K562 (cell line): ENCODE measurements around the gene PIK3R6. TPM values are rescaled to one million over a fixed set of nuclear protein-coding genes. Genes with fewer than 3 reads are reported as not detected.

ENCODE experiments used
- ATAC-seq: fragments of 200-7000 bp; cut with Tn5 transposase; 3 replicates; pipeline ENCODE4 v1.9.1; 2020; ENCODE audit warnings: moderate library complexity
- BruUV-seq: library from RNA; stranded (reverse); fragments of 400-500 nt; replicated peaks from 2 replicates; lab custom pipeline; 2021; lab: Mats Ljungman, UMichigan
- CTCF ChIA-PET: fragments of 300-600 bp; formaldehyde crosslinking; extraction: SDS; loops from one replicate; lab custom pipeline; 2021; ENCODE audit warnings: low intra/inter-chr PET ratio; lab: Yijun Ruan, JAX
- POLR2A ChIA-PET: fragments of 300-600, 350-650 bp; sonication (Branson Sonifier 250); formaldehyde crosslinking; extraction: SDS; loops from one replicate; lab custom pipeline; 2021; ENCODE audit warnings: antibody characterized with exemption, inconsistent platforms; lab: Yijun Ruan, JAX
- DNase-seq, 4 experiments: peaks; one replicate each; pipeline versions ENCODE4 v3.0.0 to v3.0.0-alpha.2; 2011 to 2018; ENCODE audit warnings: low spot score in 3 of 4, mixed read lengths in 3 of 4; ENCODE audit errors: extremely low read depth in 1 of 4
- FAIRE-seq: peaks from 2 replicates; lab custom pipeline; 2011; peaks lifted over from hg19 to GRCh38; lab: Jason Lieb, UNC
- H2AFZ ChIP-seq: 2 replicates; pipeline ENCODE4 v1.6.0; 2011; ENCODE audit warnings: low read depth, low read length, control low read depth, inconsistent platforms
- H3K27ac ChIP-seq: fragments of 200-600 bp; 3 replicates; pipeline ENCODE4 v1.8.0; 2011; ENCODE audit warnings: low read depth, mild to moderate bottlenecking, control low read depth, inconsistent platforms, low read length, moderate library complexity, mixed read lengths; ENCODE audit errors: extremely low read depth
- H3K27me3 ChIP-seq, 2 experiments: fragments of 300-600 bp in 1 of 2; 2 replicates in 1 of 2; 3 replicates in 1 of 2; pipeline versions ENCODE4 v1.6.0 to v1.8.0; 2011; ENCODE audit warnings: inconsistent platforms in 2 of 2, low read length in 2 of 2, mild to moderate bottlenecking in 1 of 2, mixed read lengths in 1 of 2, moderate library complexity in 1 of 2; ENCODE audit not compliant: control insufficient read depth in 2 of 2, insufficient read depth in 2 of 2
- H3K36me3 ChIP-seq: fragments of 300-600 bp; 3 replicates; pipeline ENCODE4 v1.8.0; 2011; ENCODE audit warnings: mild to moderate bottlenecking, low read length, inconsistent platforms; ENCODE audit not compliant: control insufficient read depth, insufficient read depth
- H3K4me1 ChIP-seq, 2 experiments: fragments of 200-600 bp in 1 of 2; replicated peaks in 1 of 2; 2 replicates in 1 of 2; 3 replicates in 1 of 2; pipeline versions ENCODE4 v1.5.1 to v1.8.0; 2011; ENCODE audit warnings: inconsistent platforms in 2 of 2, low read length in 2 of 2, mild to moderate bottlenecking in 1 of 2, mixed read lengths in 1 of 2, moderate library complexity in 1 of 2; ENCODE audit not compliant: control insufficient read depth in 2 of 2, insufficient read depth in 2 of 2
- H3K4me2 ChIP-seq: 2 replicates; pipeline ENCODE4 v1.6.1; 2011; ENCODE audit warnings: low read length, control low read depth, inconsistent platforms, mixed read lengths; ENCODE audit not compliant: insufficient read depth
- H3K4me3 ChIP-seq: fragments of 200-600 bp; sonication (generic), shearing (Covaris generic); 2 replicates; pipeline ENCODE4 v1.5.1; 2016; ENCODE audit warnings: control low read depth, inconsistent platforms
- H3K79me2 ChIP-seq: fragments of 200-600 bp; 3 replicates; pipeline ENCODE4 v1.8.0; 2011; ENCODE audit warnings: low read length, inconsistent platforms; ENCODE audit not compliant: control insufficient read depth, insufficient read depth
- H3K9ac ChIP-seq, 2 experiments: 2 replicates each; pipeline versions ENCODE4 v1.6.0 to v1.6.1; 2011; ENCODE audit warnings: low read depth in 2 of 2, low read length in 2 of 2, control low read depth in 1 of 2, inconsistent platforms in 1 of 2, mild to moderate bottlenecking in 1 of 2, mixed read lengths in 1 of 2; ENCODE audit not compliant: insufficient read depth in 1 of 2
- H3K9me1 ChIP-seq: one replicate; pipeline ENCODE4 v1.6.0; 2011; ENCODE audit warnings: inconsistent platforms, mild to moderate bottlenecking, low read length, moderate library complexity; ENCODE audit not compliant: control insufficient read depth, insufficient read depth
- H3K9me3 ChIP-seq: replicated peaks from 2 replicates; pipeline ENCODE4 v1.5.1; 2011; ENCODE audit warnings: low read depth, low read length, inconsistent platforms; ENCODE audit not compliant: control insufficient read depth, insufficient read depth
- H4K20me1 ChIP-seq: replicated peaks from 2 replicates; pipeline ENCODE4 v1.6.1; 2011; ENCODE audit warnings: low read length, inconsistent platforms, mixed read lengths; ENCODE audit not compliant: control insufficient read depth, insufficient read depth
- ATF3 ChIP-seq, 2 experiments: fragments of 450-650 bp in 1 of 2; sonication (generic) in 1 of 2; formaldehyde crosslinking in 1 of 2; IDR thresholded peaks in 1 of 2; conservative IDR thresholded peaks in 1 of 2; 2 replicates each; pipeline versions ENCODE4 v1.6.1 to v1.8.1; 2016 to 2023; ENCODE audit warnings: mild to moderate bottlenecking in 2 of 2, moderate library complexity in 2 of 2, inconsistent platforms in 1 of 2, missing genetic modification reagents in 1 of 2
- RBM25 ChIP-seq: fragments of 200-400 bp; formaldehyde crosslinking; IDR thresholded peaks from 2 replicates; pipeline ENCODE4 v1.6.1; 2018; ENCODE audit warnings: low read length, low read depth, moderate library complexity; ENCODE audit not compliant: severe bottlenecking
- YBX1 ChIP-seq: fragments of 450-650 bp; IDR thresholded peaks from 2 replicates; pipeline ENCODE4 v1.7.1; 2016; ENCODE audit warnings: mild to moderate bottlenecking
- ZKSCAN1 ChIP-seq: fragments of 150-350 bp; IDR thresholded peaks from 2 replicates; pipeline ENCODE4 v1.6.1; 2016; ENCODE audit warnings: low read depth, low read length
- ZNF146 ChIP-seq: IDR thresholded peaks from one replicate; pipeline ENCODE4 v1.6.1; 2018; ENCODE audit warnings: missing compliant biosample characterization; ENCODE audit not compliant: unreplicated experiment
- ZNF586 ChIP-seq: fragments of 450-650 bp; formaldehyde crosslinking; conservative IDR thresholded peaks from 2 replicates; pipeline ENCODE4 v1.4.0; 2020; ENCODE audit warnings: mild to moderate bottlenecking, moderate library complexity
- WGBS: fragments of 100-300 bp; shearing (Covaris generic); methylation state at CpG from one replicate; pipeline ENCODE4 v1.1.6; 2016; ENCODE audit warnings: low coverage, mixed read lengths; ENCODE audit not compliant: insufficient coverage; ENCODE audit errors: missing lambda C conversion rate; 5-methylcytosine and 5-hydroxymethylcytosine counted together
- in situ Hi-C: fragments of 300-500 bp; cut with MboI; formaldehyde crosslinking; loops from 4 replicates; pipeline ENCODE4 v1.15.0; 2018; ENCODE audit warnings: inconsistent platforms, mixed read lengths
- intact Hi-C: fragments of 100-400 bp; cut with micrococcal nuclease; formaldehyde crosslinking; loops from 2 replicates; pipeline ENCODE4 v1.14.2; 2022
- polyA plus RNA-seq, 8 experiments: library from polyadenylated mRNA; depleted of rRNA in 4 of 8; stranded (reverse) in 5 of 8; unstranded in 3 of 8; fragments of >200 nt; fragmentation: Nextera tagmentation in 2 of 8; fragmentation: Illumina TruSeq in 1 of 8; extraction: Ambion mirVana in 2 of 8; extraction: Trizol in 1 of 8; gene quantifications; 2 replicates each; pipeline versions ENCODE4 v1.2.1 to v1.2.3, GENCODE V29; 2011 to 2014; ENCODE audit warnings: inconsistent platforms in 1 of 8, missing spikeins in 1 of 8
- total RNA-seq, 7 experiments: library from RNA; depleted of rRNA in 6 of 7; stranded (reverse); fragments of >200 nt in 6 of 7; fragmentation: Illumina TruSeq in 2 of 7; extraction: Trizol in 2 of 7; gene quantifications; 2 replicates each; pipeline versions ENCODE4 v1.2.1 to v1.2.3, GENCODE V29; 2011 to 2021; ENCODE audit warnings: low replicate concordance in 1 of 7

Gene PIK3R6
- total and polyA plus RNA-seq, 9 of the 15 experiments (the other 6 are each of a cell fraction or from before 2014, with no cell fraction given) = 0.04 TPM; not detected in 8

GRCh38 chr17:8791910-8792270 lies 75.6 kb downstream of the PIK3R6 start:
- no peak for FAIRE-seq
- Histone ChIP-seq H3K4me1 (no peaks in the 10 kb centered on the region), H2AFZ (no peak overlapping the region), H3K27ac (no peak overlapping the region), H3K36me3 (no peaks in the 10 kb centered on the region), H4K20me1 (no peaks in the 10 kb centered on the region), H3K4me2 (no peak overlapping the region), H3K79me2 (no peaks in the 10 kb centered on the region), H3K27me3 (peaks cover 11 to 12% of the 10 kb centered on the region in 2 experiments; a peak in 4 of 5 replicates), H3K4me3 (no peak overlapping the region), H3K9me1 (no peaks in the 10 kb centered on the region), H3K9ac (no peak overlapping the region), H3K9me3 (no peaks in the 10 kb centered on the region)
- peak in 2 of 4 experiments; percentile 12 for DNase-seq
- intact Hi-C loops = no loop called here
- in situ Hi-C loops = loop anchor here (25.0 kb wide), 1 partner anchor 730 kb away; no protein-coding TSS in a partner anchor
- ChIA-PET CTCF (no interaction called here), POLR2A (no interaction called here)
- no TSS peak for BruUV-seq
- no peak for ATAC-seq
- TF ChIP-seq ZNF586 (CRISPR knock-in tag) (no peak), ATF3 (IDR thresholded peaks at IDR 0.05) (peak; percentile 42), ATF3 (CRISPR knock-in tag; conservative IDR thresholded peaks at IDR 0.05) (no peak)
- 0% methylated on average over 2 of the region's 2 CpGs for WGBS

- POLR2A ChIA-PET = no interaction called here
- TF ChIP-seq ZNF146 (CRISPR knock-in tag) = peak; percentile 75
- peak; percentile 37 for TF ChIP-seq RBM25
- no peak for TF ChIP-seq ZKSCAN1
- TF ChIP-seq YBX1 = no peak
- 19% methylated on average over 3 of the region's 4 CpGs for WGBS
- no peaks in the 10 kb centered on the region for H3K9me3 ChIP-seq
- DNase-seq (no peak), ATAC-seq (no peak), FAIRE-seq (no peak)
- intact Hi-C loops (no loop called here), in situ Hi-C loops (loop anchor here (25.0 kb wide), 1 partner anchor 729 kb away; no protein-coding TSS in a partner anchor)
- no peak overlapping the region for H3K27ac ChIP-seq
- H4K20me1 ChIP-seq = no peaks in the 10 kb centered on the region
- no peaks in the 10 kb centered on the region for H3K36me3 ChIP-seq
- CTCF ChIA-PET = no interaction called here
- H2AFZ ChIP-seq = no peak overlapping the region
- no TSS peak for BruUV-seq
- H3K27me3 ChIP-seq = peaks cover 7 to 11% of the 10 kb centered on the region in 2 experiments; a peak in 4 of 5 replicates
- no peak overlapping the region for H3K4me2 ChIP-seq
- H3K9me1 ChIP-seq = no peaks in the 10 kb centered on the region
- H3K4me1 ChIP-seq = no peaks in the 10 kb centered on the region
- H3K79me2 ChIP-seq = no peaks in the 10 kb centered on the region
- no peak overlapping the region for H3K4me3 ChIP-seq
- no peak overlapping the region for H3K9ac ChIP-seq
Measured at GRCh38 chr17:8791248-8791909, 76.1 kb downstream of the PIK3R6 start.
